ENCODE measurements around the gene RNF212.

GRCh38 chr4:1032861-1033260, 80.5 kb downstream of the RNF212 start:
- TF ChIP-seq EZH2 (IDR thresholded peaks at IDR 0.05; ENCODE audit: low read length, unreplicated experiment): no peak
- TF ChIP-seq CTCF (conservative IDR thresholded peaks at IDR 0.05; ENCODE audit: low read depth, low read length): no peak; the same call in 1 of the 2 replicates
- TF ChIP-seq EZH2phosphoT487 (IDR thresholded peaks at IDR 0.05; ENCODE audit: borderline replicate concordance, low read length): no peak
